Upper lobe of right lung (tissue), 1 donor: ENCODE data around the gene HSD17B8. TPM values are rescaled to one million over a fixed set of nuclear protein-coding genes. Genes with fewer than 3 reads are reported as not detected.

Experiments used
- ATAC-seq: fragments of 200-7000 bp; cut with Tn5 transposase; one replicate; pipeline ENCODE4 v1.9.1; 2020; ENCODE audit warnings: mild to moderate bottlenecking, moderate library complexity
- DNase-seq: peaks from one replicate; pipeline ENCODE4 v3.0.0-alpha.2; 2020
- H3K27ac ChIP-seq: fragments of 200-600 bp; one replicate; pipeline ENCODE4 v1.8.0; 2022
- H3K27me3 ChIP-seq: fragments of 200-600 bp; one replicate; pipeline ENCODE4 v1.8.0; 2022; ENCODE audit warnings: mild to moderate bottlenecking
- H3K36me3 ChIP-seq: fragments of 200-600 bp; one replicate; pipeline ENCODE4 v1.8.0; 2022
- H3K4me1 ChIP-seq: fragments of 200-600 bp; one replicate; pipeline ENCODE4 v1.8.0; 2022
- H3K4me3 ChIP-seq: fragments of 200-600 bp; one replicate; pipeline ENCODE4 v1.8.0; 2022; ENCODE audit warnings: mild to moderate bottlenecking
- H3K9me3 ChIP-seq: fragments of 200-600 bp; one replicate; pipeline ENCODE4 v1.8.0; 2022
- intact Hi-C: fragments of 100-400 bp; cut with DNase I; formaldehyde crosslinking; loops from one replicate; pipeline ENCODE4 v1.11.0; 2022
- total RNA-seq: library from RNA; stranded (reverse); fragmentation: NEBNext Ultra II Directional; extraction: Animal tissue kit (Norgen Biotek cat#: 25700); gene quantifications from one replicate; pipeline ENCODE4 v1.2.1, GENCODE V29; 2021
- TF ChIP-seq, protein P1 (sequence below): fragments of 200-600 bp; IDR thresholded peaks from one replicate; pipeline ENCODE4 v1.8.0; 2022; ENCODE audit warnings: antibody characterized with exemption
- donor health status: DM: no; HTN: yes; CAD: no; lungs with severe emphysema.

Gene HSD17B8
- total RNA-seq, 1 donor from 2014 or later, result 14.7 TPM

GRCh38 chr6:33185190-33185589 is 19.3 kb upstream of the HSD17B8 start:
- TF ChIP-seq, protein P1, sequence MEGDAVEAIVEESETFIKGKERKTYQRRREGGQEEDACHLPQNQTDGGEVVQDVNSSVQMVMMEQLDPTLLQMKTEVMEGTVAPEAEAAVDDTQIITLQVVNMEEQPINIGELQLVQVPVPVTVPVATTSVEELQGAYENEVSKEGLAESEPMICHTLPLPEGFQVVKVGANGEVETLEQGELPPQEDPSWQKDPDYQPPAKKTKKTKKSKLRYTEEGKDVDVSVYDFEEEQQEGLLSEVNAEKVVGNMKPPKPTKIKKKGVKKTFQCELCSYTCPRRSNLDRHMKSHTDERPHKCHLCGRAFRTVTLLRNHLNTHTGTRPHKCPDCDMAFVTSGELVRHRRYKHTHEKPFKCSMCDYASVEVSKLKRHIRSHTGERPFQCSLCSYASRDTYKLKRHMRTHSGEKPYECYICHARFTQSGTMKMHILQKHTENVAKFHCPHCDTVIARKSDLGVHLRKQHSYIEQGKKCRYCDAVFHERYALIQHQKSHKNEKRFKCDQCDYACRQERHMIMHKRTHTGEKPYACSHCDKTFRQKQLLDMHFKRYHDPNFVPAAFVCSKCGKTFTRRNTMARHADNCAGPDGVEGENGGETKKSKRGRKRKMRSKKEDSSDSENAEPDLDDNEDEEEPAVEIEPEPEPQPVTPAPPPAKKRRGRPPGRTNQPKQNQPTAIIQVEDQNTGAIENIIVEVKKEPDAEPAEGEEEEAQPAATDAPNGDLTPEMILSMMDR, result no peak
- intact Hi-C loops, result no loop called here
- H3K27ac ChIP-seq, result no peak overlapping the region
- no peak overlapping the region for H3K4me3 ChIP-seq
- DNase-seq, result no peak
- H3K4me1 ChIP-seq, result no peaks in the 10 kb centered on the region
- no peaks in the 10 kb centered on the region for H3K36me3 ChIP-seq
- H3K27me3 ChIP-seq, result no peaks in the 10 kb centered on the region
- no peak for ATAC-seq
- no peaks in the 10 kb centered on the region for H3K9me3 ChIP-seq

GRCh38 chr6:33185654-33186187 is 18.7 kb upstream of the HSD17B8 start:
- no peaks in the 10 kb centered on the region for H3K36me3 ChIP-seq
- intact Hi-C loops, result no loop called here
- H3K27me3 ChIP-seq, result peaks cover 3% of the 10 kb centered on the region
- H3K4me1 ChIP-seq, result no peaks in the 10 kb centered on the region
- no peak overlapping the region for H3K27ac ChIP-seq
- DNase-seq, result no peak
- no peaks in the 10 kb centered on the region for H3K9me3 ChIP-seq
- no peak overlapping the region for H3K4me3 ChIP-seq
- TF ChIP-seq, protein P1, result no peak
- no peak for ATAC-seq

- TF ChIP-seq, protein P1, result no peak
- H3K27ac ChIP-seq, result no peak overlapping the region
- no peaks in the 10 kb centered on the region for H3K36me3 ChIP-seq
- H3K4me3 ChIP-seq, result no peak overlapping the region
- DNase-seq (no peak), ATAC-seq (no peak)
- peaks cover 10% of the 10 kb centered on the region for H3K4me1 ChIP-seq
- H3K9me3 ChIP-seq, result no peaks in the 10 kb centered on the region
- peaks cover 19% of the 10 kb centered on the region for H3K27me3 ChIP-seq
- intact Hi-C loops, result no loop called here
Observed at GRCh38 chr6:33187809-33188208, 16.6 kb upstream of the HSD17B8 start.

DNA sequence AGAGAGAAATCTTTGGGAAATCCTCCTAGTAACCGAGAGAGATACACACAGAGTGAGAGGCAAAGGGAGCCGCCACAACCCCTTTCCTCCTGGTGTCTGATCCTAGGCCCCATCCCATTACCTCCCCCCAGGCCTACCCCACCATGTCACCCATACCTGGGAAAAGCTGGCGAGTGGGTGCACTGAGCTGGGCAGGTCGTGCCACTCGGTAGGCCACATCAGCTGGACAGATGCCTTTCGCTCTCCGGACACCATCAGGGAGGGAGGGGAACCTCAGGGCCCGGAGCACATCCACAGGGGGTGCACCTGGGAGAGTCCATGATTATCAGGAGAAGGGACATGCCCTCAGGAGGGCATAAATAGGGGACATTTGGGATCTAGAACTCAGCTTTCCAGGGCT is 15.3 kb upstream of the HSD17B8 start:
- no peaks in the 10 kb centered on the region for H3K9me3 ChIP-seq
- DNase-seq, result no peak
- intact Hi-C loops, result no loop called here
- peaks cover 2% of the 10 kb centered on the region for H3K36me3 ChIP-seq
- no peak overlapping the region for H3K4me3 ChIP-seq
- no peak for ATAC-seq
- H3K27me3 ChIP-seq, result peaks cover 19% of the 10 kb centered on the region
- no peak overlapping the region for H3K27ac ChIP-seq
- peaks cover 12% of the 10 kb centered on the region for H3K4me1 ChIP-seq
- TF ChIP-seq, protein P1, result no peak

DNA sequence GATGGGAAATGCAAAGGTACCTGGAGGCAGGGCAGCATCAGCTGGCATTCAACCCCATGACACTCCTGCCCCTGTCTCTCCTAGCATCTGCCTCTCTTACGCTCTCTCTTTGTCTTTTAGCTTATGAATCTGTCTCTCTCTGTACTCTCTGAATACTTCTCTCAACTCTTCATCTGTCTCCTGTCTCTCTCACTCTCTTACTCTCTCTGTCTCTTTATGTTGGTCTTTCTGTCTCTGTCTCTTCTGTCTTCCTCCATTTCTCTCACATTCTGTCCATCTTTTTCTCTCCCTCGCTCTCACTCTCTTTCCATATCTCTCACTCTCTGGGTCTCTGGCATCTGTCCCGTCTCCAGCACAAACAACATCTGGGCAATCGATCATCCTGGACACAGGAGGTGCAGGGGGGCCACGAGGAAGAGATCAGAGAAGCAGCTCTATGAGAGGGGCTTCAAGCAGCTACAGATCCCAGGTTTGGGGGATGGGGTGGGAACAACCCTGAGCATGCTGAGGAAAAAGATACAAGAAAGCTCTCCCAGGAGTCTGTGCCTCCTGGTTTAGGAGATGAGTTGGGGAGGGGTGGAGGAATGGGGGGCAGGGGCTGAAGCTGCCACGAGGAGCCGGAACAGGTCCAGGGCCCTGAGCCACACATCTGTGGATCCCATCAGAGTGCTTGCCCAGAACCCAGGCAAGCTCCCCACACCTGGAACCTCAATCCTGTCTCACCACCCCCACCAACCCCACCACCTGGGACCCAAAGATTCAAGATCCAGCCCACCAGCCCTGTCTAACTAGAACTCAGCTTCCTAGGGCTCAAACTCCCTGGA is 14.6 kb upstream of the HSD17B8 start:
- Histone ChIP-seq H3K27ac (no peak overlapping the region), H3K36me3 (peaks cover 9% of the 10 kb centered on the region), H3K4me3 (no peak overlapping the region), H3K27me3 (peaks cover 19% of the 10 kb centered on the region), H3K9me3 (no peaks in the 10 kb centered on the region), H3K4me1 (peaks cover 12% of the 10 kb centered on the region)
- TF ChIP-seq, protein P1, result no peak
- DNase-seq (no peak), ATAC-seq (no peak)
- intact Hi-C loops, result no loop called here
